IPS DF 6.9 (cell line): ENCODE data around the gene CMIP.

ENCODE experiments used
- DNase-seq: peaks from one replicate; pipeline ENCODE4 v3.0.0-alpha.2; 2013; ENCODE audit warnings: low read depth, low spot score
- H3K27ac ChIP-seq: one replicate; pipeline ENCODE4 v1.5.1; 2013; ENCODE audit warnings: low read length, control low read depth
- H3K27me3 ChIP-seq: 2 replicates; pipeline ENCODE4 v1.6.1; 2013; ENCODE audit warnings: mild to moderate bottlenecking, low read length; ENCODE audit not compliant: control insufficient read depth, insufficient read depth
- H3K36me3 ChIP-seq: 2 replicates; pipeline ENCODE4 v1.6.1; 2013; ENCODE audit warnings: low read length; ENCODE audit not compliant: control insufficient read depth, insufficient read depth
- H3K4me1 ChIP-seq: 2 replicates; pipeline ENCODE4 v1.6.1; 2013; ENCODE audit warnings: low read length; ENCODE audit not compliant: control insufficient read depth, insufficient read depth
- H3K4me3 ChIP-seq: 2 replicates; pipeline ENCODE4 v1.5.1; 2013; ENCODE audit warnings: mild to moderate bottlenecking, low read length
- H3K9me3 ChIP-seq: 2 replicates; pipeline ENCODE4 v1.6.1; 2013; ENCODE audit warnings: low read length, inconsistent platforms; ENCODE audit not compliant: control insufficient read depth, insufficient read depth
- whole genome bisulfite sequencing: extraction: QIAGEN DNeasy Blood & Tissue Kit; methylation state at CpG from one replicate; pipeline ENCODE4 v1.1.7; 2013; ENCODE audit warnings: mixed read lengths, missing lambda C conversion rate; ENCODE audit not compliant: insufficient read length, insufficient coverage; 5-methylcytosine and 5-hydroxymethylcytosine counted together

Gene CMIP

GRCh38 chr16:81654346-81654745 is 209.7 kb downstream of the CMIP start:
- DNase-seq, result no peak
- H3K27ac ChIP-seq, result no peak overlapping the region
- H3K4me3 ChIP-seq, result no peak overlapping the region
- no peaks in the 10 kb centered on the region for H3K9me3 ChIP-seq
- no peaks in the 10 kb centered on the region; the same call in 1 of the 2 replicates for H3K36me3 ChIP-seq
- WGBS, result no CpG with 5 or more reads among the region's 1 CpG
- H3K27me3 ChIP-seq, result no peaks in the 10 kb centered on the region
- H3K4me1 ChIP-seq, result peaks cover 8% of the 10 kb centered on the region

GRCh38 chr16:81655469-81656162 is 211.0 kb downstream of the CMIP start:
- H3K36me3 ChIP-seq, result no peaks in the 10 kb centered on the region; the same call in 1 of the 2 replicates
- no peak overlapping the region for H3K4me3 ChIP-seq
- WGBS, result no CpG with 5 or more reads among the region's 14 CpGs
- no peaks in the 10 kb centered on the region for H3K9me3 ChIP-seq
- peaks cover 8% of the 10 kb centered on the region for H3K4me1 ChIP-seq
- no peaks in the 10 kb centered on the region for H3K27me3 ChIP-seq
- no peak for DNase-seq
- H3K27ac ChIP-seq, result no peak overlapping the region

DNA sequence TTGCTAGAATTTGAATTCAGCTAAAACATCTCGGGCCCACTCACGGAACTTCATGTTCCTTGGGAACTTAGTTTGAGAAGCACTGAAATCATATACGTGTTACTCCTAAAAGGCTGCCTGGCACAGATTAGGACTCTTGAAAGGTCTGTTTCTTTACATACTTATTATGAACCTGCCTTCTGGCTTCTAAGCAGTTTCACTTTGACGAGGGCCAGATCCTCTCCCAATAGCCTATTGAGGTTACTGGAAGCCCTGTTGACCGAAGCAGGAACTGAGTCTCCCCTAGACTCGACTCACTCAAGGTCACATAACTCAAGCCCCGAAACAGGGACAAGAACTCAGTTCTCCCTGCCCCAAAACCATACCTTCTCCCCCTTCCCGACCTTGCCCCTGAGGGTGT is 212.6 kb downstream of the CMIP start:
- no peaks in the 10 kb centered on the region; the same call in 1 of the 2 replicates for H3K36me3 ChIP-seq
- H3K4me3 ChIP-seq, result no peak overlapping the region
- no peak overlapping the region for H3K27ac ChIP-seq
- peaks cover 3% of the 10 kb centered on the region for H3K4me1 ChIP-seq
- H3K27me3 ChIP-seq, result no peaks in the 10 kb centered on the region
- no peaks in the 10 kb centered on the region for H3K9me3 ChIP-seq
- DNase-seq, result no peak
- no CpG with 5 or more reads among the region's 8 CpGs for WGBS

GRCh38 chr16:81657781-81658180 is 213.2 kb downstream of the CMIP start:
- Histone ChIP-seq H3K4me3 (no peak overlapping the region), H3K27ac (no peak overlapping the region), H3K4me1 (no peaks in the 10 kb centered on the region; the same call in 1 of the 2 replicates), H3K9me3 (no peaks in the 10 kb centered on the region), H3K27me3 (no peaks in the 10 kb centered on the region), H3K36me3 (no peaks in the 10 kb centered on the region; the same call in 1 of the 2 replicates)
- no CpG with 5 or more reads among the region's 13 CpGs for WGBS
- DNase-seq, result no peak

DNA sequence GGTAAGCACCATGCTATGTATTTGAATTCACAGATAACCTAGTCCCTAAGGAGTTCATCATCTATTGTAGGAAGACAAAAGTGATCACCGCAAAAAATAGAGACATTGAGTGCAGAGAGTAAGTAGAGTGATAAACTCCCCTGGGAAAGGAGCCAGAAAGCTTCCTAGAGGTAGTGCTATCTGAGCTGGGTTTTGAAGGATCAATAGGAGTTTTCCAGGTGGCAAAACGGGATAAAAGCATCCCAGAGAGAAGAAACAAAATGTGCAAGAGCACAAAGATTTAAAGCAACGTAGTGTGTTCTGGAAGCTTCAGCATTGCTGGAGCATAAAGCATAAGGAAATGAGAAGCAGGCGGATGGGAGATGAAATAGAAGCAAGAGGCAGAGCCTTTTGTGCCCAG is 213.8 kb downstream of the CMIP start:
- no peak overlapping the region for H3K27ac ChIP-seq
- WGBS, result no CpG with 5 or more reads among the region's 4 CpGs
- H3K36me3 ChIP-seq, result no peaks in the 10 kb centered on the region; the same call in 1 of the 2 replicates

GRCh38 chr16:81659249-81659648 is 214.6 kb downstream of the CMIP start:
- H3K4me3 ChIP-seq, result no peak overlapping the region
- DNase-seq, result no peak
- H3K4me1 ChIP-seq, result no peaks in the 10 kb centered on the region; the same call in 1 of the 2 replicates
- WGBS, result no CpG with 5 or more reads among the region's 2 CpGs
- no peak overlapping the region for H3K27ac ChIP-seq
- peaks cover 3% of the 10 kb centered on the region; the same call in 1 of the 2 replicates for H3K36me3 ChIP-seq
- H3K27me3 ChIP-seq, result no peaks in the 10 kb centered on the region
- no peaks in the 10 kb centered on the region for H3K9me3 ChIP-seq

More for the DNA sequence above, 213.8 kb downstream of the CMIP start:
- no peaks in the 10 kb centered on the region for H3K9me3 ChIP-seq
- H3K4me1 ChIP-seq, result no peaks in the 10 kb centered on the region; the same call in 1 of the 2 replicates
- no peaks in the 10 kb centered on the region for H3K27me3 ChIP-seq
- DNase-seq, result no peak
- H3K4me3 ChIP-seq, result no peak overlapping the region

- Histone ChIP-seq H3K36me3 (peaks cover 3% of the 10 kb centered on the region; the same call in 1 of the 2 replicates), H3K4me1 (no peaks in the 10 kb centered on the region), H3K9me3 (no peaks in the 10 kb centered on the region), H3K27ac (no peak overlapping the region), H3K27me3 (no peaks in the 10 kb centered on the region), H3K4me3 (no peak overlapping the region)
- DNase-seq, result no peak
- no CpG with 5 or more reads among the region's 14 CpGs for WGBS
Observed at GRCh38 chr16:81661082-81661481, 216.5 kb downstream of the CMIP start.

DNA sequence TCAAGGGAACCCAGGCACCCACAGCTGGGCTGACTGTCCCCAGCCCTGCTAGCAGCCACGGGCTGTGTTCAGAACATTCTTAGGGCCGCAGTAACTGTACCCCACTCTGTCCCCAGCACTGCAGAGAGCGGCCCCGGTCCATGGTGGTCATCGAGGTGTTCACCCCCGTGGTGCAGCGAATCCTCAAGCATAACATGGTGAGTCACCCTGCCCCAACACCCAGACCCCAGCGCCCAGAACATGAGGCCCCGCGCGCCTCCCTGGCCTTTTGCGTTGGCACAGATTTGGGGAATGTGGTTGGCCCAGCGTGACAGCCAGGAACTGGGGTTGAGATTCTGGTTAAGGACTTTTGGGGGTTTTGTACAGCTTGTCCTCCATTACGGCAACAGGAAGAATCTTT is 219.5 kb downstream of the CMIP start:
- no peak overlapping the region for H3K27ac ChIP-seq
- H3K27me3 ChIP-seq, result no peaks in the 10 kb centered on the region
- H3K4me3 ChIP-seq, result no peak overlapping the region
- peaks cover 3% of the 10 kb centered on the region; the same call in 1 of the 2 replicates for H3K36me3 ChIP-seq
- no peaks in the 10 kb centered on the region for H3K9me3 ChIP-seq
- H3K4me1 ChIP-seq, result no peaks in the 10 kb centered on the region
- no peak for DNase-seq
- WGBS, result no CpG with 5 or more reads among the region's 14 CpGs

DNA sequence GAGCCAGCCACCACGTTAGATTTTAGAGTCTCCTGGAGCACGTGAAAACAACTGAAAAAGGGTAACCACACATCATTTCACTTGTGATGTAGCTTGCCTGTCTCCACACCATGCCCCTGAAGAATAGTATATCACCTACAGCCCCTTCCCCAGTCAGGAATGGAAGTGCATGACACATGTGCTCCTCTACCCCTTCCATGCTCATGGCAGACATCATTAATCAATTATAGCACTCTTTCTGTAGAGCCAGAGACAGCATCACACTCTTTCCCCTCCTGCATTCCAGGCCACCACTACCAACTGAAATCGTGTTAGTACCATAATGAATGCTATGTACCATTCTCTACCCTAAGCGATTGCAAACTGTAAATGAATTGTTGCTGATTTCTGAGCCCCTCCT is 221.0 kb downstream of the CMIP start:
- no peak for DNase-seq
- no CpG with 5 or more reads among the region's 4 CpGs for WGBS
- no peaks in the 10 kb centered on the region for H3K4me1 ChIP-seq
- H3K4me3 ChIP-seq, result no peak overlapping the region
- 0 out of 2 replicates have a peak, but pooled peaks cover 3% of the 10 kb centered on the region for H3K36me3 ChIP-seq
- no peaks in the 10 kb centered on the region for H3K9me3 ChIP-seq
- H3K27me3 ChIP-seq, result no peaks in the 10 kb centered on the region
- H3K27ac ChIP-seq, result no peak overlapping the region

- WGBS, result no CpG with 5 or more reads among the region's 7 CpGs
- Histone ChIP-seq H3K4me1 (no peaks in the 10 kb centered on the region), H3K27me3 (no peaks in the 10 kb centered on the region), H3K27ac (no peak overlapping the region), H3K9me3 (no peaks in the 10 kb centered on the region), H3K4me3 (no peak overlapping the region), H3K36me3 (0 out of 2 replicates have a peak, but pooled peaks cover 3% of the 10 kb centered on the region)
- DNase-seq, result no peak
Observed at GRCh38 chr16:81666113-81666512, 221.5 kb downstream of the CMIP start.
